Fibroblast of the aortic adventitia (primary cell): ENCODE measurements around the gene SLC9A9. TPM values are rescaled to one million over a fixed set of nuclear protein-coding genes. Genes with fewer than 3 reads are reported as not detected.

Source experiments
- DNase-seq: peaks from one replicate; pipeline ENCODE4 v3.0.0-alpha.2; 2010; ENCODE audit warnings: low read depth
- H3K4me3 ChIP-seq: 2 replicates; pipeline ENCODE4 v1.5.1; 2011; ENCODE audit warnings: low read depth, mild to moderate bottlenecking, control low read depth, low read length, moderate library complexity
- total RNA-seq: library from RNA; depleted of rRNA; stranded (reverse); fragments of >200 nt; gene quantifications from 2 replicates; pipeline ENCODE4 v1.2.3, GENCODE V29; 2012; ENCODE audit warnings: low replicate concordance
- TF ChIP-seq, protein P1 (sequence below): IDR thresholded peaks from 2 replicates; pipeline ENCODE4 v1.5.1; 2011; ENCODE audit warnings: mild to moderate bottlenecking, low read length, control low read depth, inconsistent platforms; ENCODE audit not compliant: insufficient read depth

The SLC9A9 gene
- 23.8 and 32.8 TPM in 2 replicates for total RNA-seq

DNA sequence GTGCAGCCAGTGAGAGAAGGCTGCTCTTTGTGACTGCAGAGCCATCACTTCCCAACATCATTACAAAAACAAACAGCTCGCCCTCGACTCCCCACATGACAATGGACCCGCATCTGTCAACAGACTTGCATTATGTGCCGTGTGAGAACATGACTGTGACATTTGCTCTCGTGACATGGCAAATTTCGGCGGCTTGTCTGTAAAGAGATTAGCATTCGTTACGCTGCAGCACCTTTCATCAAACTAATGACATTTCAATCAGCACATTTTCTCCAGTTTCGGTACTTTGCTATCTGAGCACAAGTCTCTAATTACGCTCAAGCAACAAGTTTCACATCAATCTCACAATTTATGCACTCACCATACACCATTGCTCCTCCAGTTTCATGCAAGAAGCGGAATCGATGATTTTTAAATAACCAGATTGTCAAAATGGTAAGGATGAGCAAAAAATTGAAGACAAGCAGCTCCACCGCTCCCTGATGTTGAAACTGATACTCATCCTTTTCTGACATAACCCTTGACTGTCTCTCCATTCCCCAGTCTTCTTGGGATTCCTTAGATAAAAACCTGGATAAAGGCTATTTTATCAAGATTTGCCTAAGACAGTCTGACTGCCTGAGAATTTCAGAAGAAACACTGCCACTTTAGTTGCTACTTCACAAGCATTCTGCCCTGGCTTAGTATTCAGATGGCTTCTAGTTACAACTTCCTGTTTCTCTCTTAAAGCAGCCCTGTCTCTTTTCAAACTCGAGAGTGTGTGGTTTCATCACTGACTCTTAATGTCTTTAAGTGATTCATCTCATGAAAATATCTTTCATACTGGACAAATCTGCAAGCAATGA is at the start of gene SLC9A9:
TSS of gene SLC9A9 (minus strand) at position 682 of the 845 bp plus-strand sequence. CDS start at position 536, 146 bp downstream.
- DNase-seq = peak; percentile 79
- H3K4me3 ChIP-seq = peak within 1 kb of the TSS; percentile 78
- TF ChIP-seq, protein P1, sequence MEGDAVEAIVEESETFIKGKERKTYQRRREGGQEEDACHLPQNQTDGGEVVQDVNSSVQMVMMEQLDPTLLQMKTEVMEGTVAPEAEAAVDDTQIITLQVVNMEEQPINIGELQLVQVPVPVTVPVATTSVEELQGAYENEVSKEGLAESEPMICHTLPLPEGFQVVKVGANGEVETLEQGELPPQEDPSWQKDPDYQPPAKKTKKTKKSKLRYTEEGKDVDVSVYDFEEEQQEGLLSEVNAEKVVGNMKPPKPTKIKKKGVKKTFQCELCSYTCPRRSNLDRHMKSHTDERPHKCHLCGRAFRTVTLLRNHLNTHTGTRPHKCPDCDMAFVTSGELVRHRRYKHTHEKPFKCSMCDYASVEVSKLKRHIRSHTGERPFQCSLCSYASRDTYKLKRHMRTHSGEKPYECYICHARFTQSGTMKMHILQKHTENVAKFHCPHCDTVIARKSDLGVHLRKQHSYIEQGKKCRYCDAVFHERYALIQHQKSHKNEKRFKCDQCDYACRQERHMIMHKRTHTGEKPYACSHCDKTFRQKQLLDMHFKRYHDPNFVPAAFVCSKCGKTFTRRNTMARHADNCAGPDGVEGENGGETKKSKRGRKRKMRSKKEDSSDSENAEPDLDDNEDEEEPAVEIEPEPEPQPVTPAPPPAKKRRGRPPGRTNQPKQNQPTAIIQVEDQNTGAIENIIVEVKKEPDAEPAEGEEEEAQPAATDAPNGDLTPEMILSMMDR = no peak

DNA sequence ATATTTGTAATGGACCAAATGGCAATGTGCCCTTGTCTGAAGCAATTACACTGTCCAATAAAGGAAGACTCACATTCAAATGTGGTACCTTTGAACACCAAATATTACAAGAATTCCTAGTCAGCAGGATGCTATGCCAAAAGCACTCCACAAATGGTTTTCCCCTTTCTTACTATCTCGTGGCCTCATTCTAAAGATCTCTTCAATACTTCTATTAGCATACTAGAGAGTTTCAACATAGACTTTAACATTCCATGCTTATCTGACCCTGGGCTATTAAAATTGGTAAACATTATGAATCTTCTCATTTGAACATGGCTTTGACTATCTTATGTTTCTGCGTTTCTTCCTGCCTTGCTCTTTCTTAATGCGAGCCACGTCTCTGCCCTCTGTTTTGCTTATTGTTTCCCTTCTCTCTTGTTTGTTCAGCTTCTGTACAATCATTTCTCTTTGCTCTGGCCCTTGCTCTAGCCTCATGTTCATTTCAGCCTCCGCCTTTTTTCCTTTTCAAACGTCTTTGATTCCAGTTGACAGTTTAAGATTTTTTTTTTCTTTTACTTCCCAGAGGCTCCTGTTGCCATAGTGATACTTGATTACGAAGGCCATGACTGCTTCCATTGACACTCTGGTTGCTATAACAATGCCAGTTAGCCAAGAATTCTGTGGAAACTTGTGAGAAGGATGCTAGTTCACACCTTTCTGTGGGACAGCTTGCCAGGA is 49.5 kb upstream of the SLC9A9 start:
- peak; percentile 77 for DNase-seq
- TF ChIP-seq, protein P1 = no peak
- H3K4me3 ChIP-seq = no peak overlapping the region

DNA sequence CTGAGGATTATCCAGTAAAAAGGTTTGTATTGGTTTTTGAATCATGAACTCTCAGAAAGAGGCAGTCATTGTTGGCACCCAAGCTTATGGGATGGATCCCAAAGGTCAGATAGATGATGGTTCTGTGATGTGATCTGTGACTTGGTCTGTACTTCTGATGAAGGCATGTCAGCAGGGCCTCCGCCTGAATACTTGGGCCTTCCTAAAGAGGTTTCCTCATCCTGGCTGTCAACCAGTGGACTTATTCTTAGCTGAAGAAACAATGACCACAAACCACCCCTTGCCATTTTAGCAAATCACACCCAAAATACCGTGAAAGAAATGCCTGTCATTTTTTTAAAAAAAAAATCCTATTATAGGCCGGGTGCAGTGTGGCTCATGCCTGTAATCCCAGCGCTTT is 48.2 kb upstream of the SLC9A9 start:
- TF ChIP-seq, protein P1 = no peak
- DNase-seq = peak; percentile 20
- H3K4me3 ChIP-seq = no peak overlapping the region

DNA sequence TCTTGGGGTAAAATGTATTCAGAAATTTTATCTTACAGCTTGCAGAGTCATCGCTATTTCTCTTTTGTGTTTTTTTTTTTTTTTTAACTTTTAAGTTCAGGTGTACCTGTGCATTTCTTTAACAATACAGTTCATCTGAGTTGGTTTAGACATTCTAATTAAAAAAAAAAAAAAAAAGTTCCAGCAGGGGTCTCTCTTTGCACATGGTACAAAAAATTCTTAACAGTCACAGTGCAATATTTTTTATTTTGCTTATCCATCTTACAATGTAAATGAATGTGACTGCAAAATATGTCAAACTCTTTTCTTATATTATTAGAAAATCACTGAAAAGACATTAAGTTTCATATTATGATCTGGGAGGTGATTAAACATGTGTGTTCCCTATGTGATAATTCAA is 47.5 kb upstream of the SLC9A9 start:
- H3K4me3 ChIP-seq = no peak overlapping the region
- peak; percentile 39 for DNase-seq
- TF ChIP-seq, protein P1 = peak; percentile 16

DNA sequence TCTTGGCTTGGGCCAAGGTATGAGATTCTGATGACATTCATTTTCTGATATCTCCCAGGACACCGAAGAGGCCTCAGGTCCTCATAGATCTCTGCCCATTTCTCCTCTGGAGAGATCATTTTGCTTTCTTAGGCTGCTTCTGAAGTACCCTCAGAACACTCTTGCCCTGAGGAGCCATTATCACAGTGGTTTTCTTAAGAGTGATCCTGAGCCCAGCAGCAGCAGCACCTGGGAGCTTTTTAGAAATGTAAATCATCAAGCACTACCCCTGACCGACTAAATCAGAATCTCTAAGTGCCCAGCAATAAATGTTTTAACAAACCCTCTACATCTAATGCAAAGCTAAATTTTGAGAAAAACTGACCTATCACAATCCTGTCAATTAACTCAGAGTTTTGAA is 40.6 kb upstream of the SLC9A9 start:
- no peak for DNase-seq

DNA sequence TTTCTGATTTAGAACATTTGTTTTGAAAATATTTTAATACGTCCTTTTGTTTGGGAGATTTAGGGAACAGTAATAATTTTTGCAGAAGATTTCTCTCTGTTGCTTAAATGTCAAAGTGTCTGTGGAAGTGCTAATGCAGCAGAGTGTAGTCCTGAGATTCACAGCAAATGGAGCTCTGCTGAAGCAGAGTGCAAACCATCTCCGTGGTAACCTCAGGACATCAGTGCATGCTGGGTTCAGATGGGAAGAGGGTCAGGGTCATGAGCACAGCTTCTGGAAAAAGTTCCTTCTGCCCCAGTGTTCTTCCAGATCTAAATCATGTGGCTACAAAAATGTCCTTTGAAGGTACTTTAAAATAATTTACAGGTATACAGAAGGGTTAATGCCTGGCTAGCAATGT is 39.9 kb upstream of the SLC9A9 start:
- DNase-seq = no peak
- no peak overlapping the region for H3K4me3 ChIP-seq
- TF ChIP-seq, protein P1 = no peak

More for the DNA sequence above, 40.6 kb upstream of the SLC9A9 start:
- no peak overlapping the region for H3K4me3 ChIP-seq
- TF ChIP-seq, protein P1 = no peak
